ENCODE data around the gene ZNF584. TPM values are rescaled to one million over a fixed set of nuclear protein-coding genes. Genes with fewer than 3 reads are reported as not detected.

ZNF584 gene
- total RNA-seq, 3 donors from 2014 or later = 13.6 to 16.1 (median 15.8) TPM

DNA sequence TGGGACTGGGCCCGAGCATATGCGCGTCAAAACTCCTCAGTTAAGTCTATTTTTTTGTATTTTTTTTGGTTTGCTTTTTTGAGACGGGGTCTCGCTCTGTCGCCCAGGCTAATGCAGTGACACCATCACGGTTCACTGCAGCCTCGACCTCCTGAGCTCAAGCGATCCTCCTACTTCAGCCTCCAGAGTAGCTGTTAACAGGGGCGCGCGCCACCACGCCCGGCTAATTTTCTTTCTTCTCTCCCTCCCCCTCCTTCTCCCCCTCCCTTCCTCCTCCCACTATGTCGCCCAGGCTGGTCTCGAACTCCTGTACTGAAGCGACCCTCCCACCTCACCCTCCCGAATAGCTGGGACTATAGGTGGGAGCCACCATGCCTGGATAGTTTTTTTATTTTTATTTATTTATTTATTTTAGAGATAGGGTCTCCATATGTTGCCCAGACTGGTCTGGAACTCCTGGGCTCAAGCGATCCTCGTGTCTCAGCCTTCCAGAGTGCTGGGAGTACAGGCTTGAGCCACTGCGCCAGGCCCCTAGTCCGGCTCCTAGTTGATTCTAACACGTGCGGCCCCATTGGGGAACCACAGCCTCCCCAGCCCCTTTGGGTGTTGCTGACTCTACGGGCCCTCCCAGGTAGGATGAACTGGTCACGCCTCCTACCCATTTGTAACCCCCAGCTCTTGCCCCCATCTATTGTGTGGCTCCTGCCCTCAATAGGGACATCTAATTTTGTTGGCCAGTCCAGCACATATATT is 26.8 kb upstream of the ZNF584 start:
- Histone ChIP-seq H3K27me3 (no peaks in the 10 kb centered on the region), H3K9me3 (no peaks in the 10 kb centered on the region), H3K36me3 (no peaks in the 10 kb centered on the region), H3K27ac (peak overlapping the region; percentile 92 to 96), H3K4me3 (peak overlapping the region; percentile 74 to 92 (median 83)), H3K4me1 (peaks cover 12 to 24% of the 10 kb centered on the region in 2 donors)
- intact Hi-C loops (cut with DNase I; ENCODE audit: low total_unique reads) = no loop called here
- TF ChIP-seq POLR2AphosphoS5 (IDR thresholded peaks at IDR 0.05) = no peak
- TF ChIP-seq, protein P1, sequence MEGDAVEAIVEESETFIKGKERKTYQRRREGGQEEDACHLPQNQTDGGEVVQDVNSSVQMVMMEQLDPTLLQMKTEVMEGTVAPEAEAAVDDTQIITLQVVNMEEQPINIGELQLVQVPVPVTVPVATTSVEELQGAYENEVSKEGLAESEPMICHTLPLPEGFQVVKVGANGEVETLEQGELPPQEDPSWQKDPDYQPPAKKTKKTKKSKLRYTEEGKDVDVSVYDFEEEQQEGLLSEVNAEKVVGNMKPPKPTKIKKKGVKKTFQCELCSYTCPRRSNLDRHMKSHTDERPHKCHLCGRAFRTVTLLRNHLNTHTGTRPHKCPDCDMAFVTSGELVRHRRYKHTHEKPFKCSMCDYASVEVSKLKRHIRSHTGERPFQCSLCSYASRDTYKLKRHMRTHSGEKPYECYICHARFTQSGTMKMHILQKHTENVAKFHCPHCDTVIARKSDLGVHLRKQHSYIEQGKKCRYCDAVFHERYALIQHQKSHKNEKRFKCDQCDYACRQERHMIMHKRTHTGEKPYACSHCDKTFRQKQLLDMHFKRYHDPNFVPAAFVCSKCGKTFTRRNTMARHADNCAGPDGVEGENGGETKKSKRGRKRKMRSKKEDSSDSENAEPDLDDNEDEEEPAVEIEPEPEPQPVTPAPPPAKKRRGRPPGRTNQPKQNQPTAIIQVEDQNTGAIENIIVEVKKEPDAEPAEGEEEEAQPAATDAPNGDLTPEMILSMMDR (IDR thresholded peaks at IDR 0.05) = no peak
- TF ChIP-seq POLR2A (IDR thresholded peaks at IDR 0.05) = no peak
- DNase-seq (ENCODE audit: low spot score in 2 of 2) = no peak

DNA sequence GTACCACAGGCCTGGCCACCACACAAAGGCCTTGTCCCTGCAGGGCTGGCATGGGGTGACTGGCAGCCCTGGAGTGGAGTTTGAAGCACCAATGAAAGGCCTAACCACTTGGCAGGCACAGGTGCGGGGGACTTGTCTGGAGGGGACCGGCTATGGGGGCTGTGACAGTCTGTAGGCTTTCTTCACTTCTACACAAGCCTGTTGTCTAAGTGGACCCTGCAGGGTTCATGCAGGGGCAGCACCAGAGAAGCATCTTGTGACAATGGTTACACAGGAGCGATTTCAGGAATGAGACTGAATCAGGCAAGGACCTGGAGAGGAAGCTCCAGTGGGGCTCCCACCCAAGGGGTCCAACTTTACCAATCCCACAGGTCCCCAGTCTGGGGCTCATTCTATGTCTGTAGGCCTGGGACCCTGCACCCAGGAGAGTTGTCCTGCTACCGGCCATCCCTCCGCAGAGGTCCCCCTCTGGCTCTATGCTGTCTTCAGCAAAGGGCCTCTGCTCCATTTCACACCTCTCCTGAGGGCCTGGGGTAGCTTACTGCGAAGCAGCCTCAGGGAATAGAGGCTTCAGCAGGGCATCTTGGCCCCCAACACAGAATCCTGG is 25.3 kb upstream of the ZNF584 start:
- Histone ChIP-seq H3K36me3 (no peaks in the 10 kb centered on the region), H3K4me1 (peaks cover 16 to 29% of the 10 kb centered on the region in 2 donors), H3K27me3 (no peaks in the 10 kb centered on the region), H3K4me3 (no peak overlapping the region), H3K9me3 (no peaks in the 10 kb centered on the region), H3K27ac (no peak overlapping the region)
- no peak for DNase-seq (ENCODE audit: low spot score in 2 of 2)
- intact Hi-C loops (cut with DNase I; ENCODE audit: low total_unique reads) = no loop called here
- no peak for TF ChIP-seq POLR2AphosphoS5 (IDR thresholded peaks at IDR 0.05)
- no peak for TF ChIP-seq POLR2A (IDR thresholded peaks at IDR 0.05)
- TF ChIP-seq, protein P1 (IDR thresholded peaks at IDR 0.05) = no peak

GRCh38 chr19:58385313-58385890 is 23.0 kb upstream of the ZNF584 start:
- peak overlapping the region; percentile 94 to 97 for H3K27ac ChIP-seq

GRCh38 chr19:58385891-58386575 is 22.4 kb upstream of the ZNF584 start:
- H3K9me3 ChIP-seq = no peaks in the 10 kb centered on the region
- H3K27ac ChIP-seq = peak overlapping the region; percentile 94 to 97
- no peaks in the 10 kb centered on the region for H3K27me3 ChIP-seq
- H3K36me3 ChIP-seq = no peaks in the 10 kb centered on the region
- peak overlapping the region; percentile 68 to 87 (median 86) for H3K4me3 ChIP-seq
- intact Hi-C loops (cut with DNase I; ENCODE audit: low total_unique reads) = no loop called here
- no peak for DNase-seq (ENCODE audit: low spot score in 2 of 2)
- TF ChIP-seq, protein P1 (IDR thresholded peaks at IDR 0.05) = no peak
- TF ChIP-seq POLR2A (IDR thresholded peaks at IDR 0.05) = no peak
- TF ChIP-seq POLR2AphosphoS5 (IDR thresholded peaks at IDR 0.05) = no peak
- H3K4me1 ChIP-seq = peaks cover 12 to 22% of the 10 kb centered on the region in 2 donors

More at GRCh38 chr19:58385313-58385890, 23.0 kb upstream of the ZNF584 start:
- H3K27me3 ChIP-seq = no peaks in the 10 kb centered on the region
- DNase-seq (ENCODE audit: low spot score in 2 of 2) = no peak
- TF ChIP-seq POLR2A (IDR thresholded peaks at IDR 0.05) (no peak), POLR2AphosphoS5 (IDR thresholded peaks at IDR 0.05) (no peak)
- TF ChIP-seq, protein P1 (IDR thresholded peaks at IDR 0.05) = no peak
- H3K4me3 ChIP-seq = peak overlapping the region; percentile 68 to 87 (median 86)
- H3K9me3 ChIP-seq = no peaks in the 10 kb centered on the region
- intact Hi-C loops (cut with DNase I; ENCODE audit: low total_unique reads) = no loop called here
- peaks cover 12 to 22% of the 10 kb centered on the region in 2 donors for H3K4me1 ChIP-seq
- H3K36me3 ChIP-seq = no peaks in the 10 kb centered on the region
